HL-60 (cell line): ENCODE results near the gene CTPS2.
"Not testable (repeated sequence)": the region's sequence is repeated elsewhere in the genome, so short reads cannot be mapped to it uniquely, and the experiment has no call there.

Experiments used
- DNase-seq, 2 experiments: peaks; one replicate each; pipeline ENCODE4 v3.0.0-alpha.2; 2010 to 2020; ENCODE audit warnings: low read depth in 1 of 2, low spot score in 1 of 2
- H3K27ac ChIP-seq: fragments of 250-450 bp; sonication (Bioruptor Pico); replicated peaks from 2 replicates; pipeline ENCODE4 v1.5.1; 2020; ENCODE audit warnings: mild to moderate bottlenecking, moderate library complexity
- H3K27me3 ChIP-seq: fragments of 250-450 bp; sonication (Bioruptor Pico); 2 replicates; pipeline ENCODE4 v1.5.1; 2021; ENCODE audit warnings: mild to moderate bottlenecking, moderate library complexity; ENCODE audit not compliant: insufficient read depth, poor library complexity, severe bottlenecking
- H3K4me3 ChIP-seq: replicated peaks from 2 replicates; pipeline ENCODE4 v1.5.1; 2011; ENCODE audit warnings: mild to moderate bottlenecking, control low read depth, low read length; ENCODE audit not compliant: insufficient read depth
- GABPA ChIP-seq: IDR thresholded peaks from 2 replicates; pipeline ENCODE4 v1.6.1; 2012; ENCODE audit warnings: low read depth
- POLR2AphosphoS5 ChIP-seq: IDR thresholded peaks from 2 replicates; pipeline ENCODE4 v1.6.1; 2012; ENCODE audit warnings: low read depth
- SPI1 ChIP-seq: IDR thresholded peaks from 2 replicates; pipeline ENCODE4 v1.6.1; 2012; ENCODE audit warnings: low read depth, mild to moderate bottlenecking, borderline replicate concordance
- TF ChIP-seq, protein P1 (sequence below): IDR thresholded peaks from one replicate; pipeline ENCODE4 v1.5.1; 2011; ENCODE audit warnings: low read length, control low read depth, inconsistent platforms; ENCODE audit not compliant: insufficient read depth
- TF ChIP-seq, protein P2 (sequence below): IDR thresholded peaks from 2 replicates; pipeline ENCODE4 v1.6.1; 2012; ENCODE audit warnings: low read depth; ENCODE audit not compliant: insufficient replicate concordance

CTPS2 gene

DNA sequence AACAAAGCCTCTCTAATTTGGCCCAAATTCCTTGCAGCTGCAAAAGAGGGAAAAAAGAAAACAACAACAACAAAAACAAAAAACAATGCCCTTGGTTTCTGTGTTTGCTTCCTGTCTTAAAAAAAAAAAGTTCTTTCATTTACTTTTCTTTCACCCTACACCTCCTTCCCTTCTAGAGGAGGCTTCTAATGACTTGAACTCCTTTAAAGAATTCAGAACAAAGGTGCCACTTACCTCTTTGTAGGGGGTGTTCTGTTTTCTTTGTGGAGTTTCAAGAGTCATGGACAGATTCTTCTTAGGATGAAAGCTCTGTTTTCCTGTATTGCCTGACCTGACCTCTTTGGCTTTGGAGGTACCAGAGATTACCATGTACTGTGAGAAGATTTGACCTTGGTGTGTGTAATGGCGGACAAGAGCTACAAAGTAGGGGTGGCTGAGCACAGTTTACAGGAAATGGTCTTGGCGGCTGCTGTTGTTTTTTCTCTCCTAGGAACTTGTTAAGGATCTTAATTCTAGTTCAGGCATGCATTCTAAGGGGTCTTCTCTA lies 134.9 kb downstream of the CTPS2 start:
- TF ChIP-seq POLR2AphosphoS5 (no peak), GABPA (no peak), SPI1 (no peak)
- TF ChIP-seq, protein P1, sequence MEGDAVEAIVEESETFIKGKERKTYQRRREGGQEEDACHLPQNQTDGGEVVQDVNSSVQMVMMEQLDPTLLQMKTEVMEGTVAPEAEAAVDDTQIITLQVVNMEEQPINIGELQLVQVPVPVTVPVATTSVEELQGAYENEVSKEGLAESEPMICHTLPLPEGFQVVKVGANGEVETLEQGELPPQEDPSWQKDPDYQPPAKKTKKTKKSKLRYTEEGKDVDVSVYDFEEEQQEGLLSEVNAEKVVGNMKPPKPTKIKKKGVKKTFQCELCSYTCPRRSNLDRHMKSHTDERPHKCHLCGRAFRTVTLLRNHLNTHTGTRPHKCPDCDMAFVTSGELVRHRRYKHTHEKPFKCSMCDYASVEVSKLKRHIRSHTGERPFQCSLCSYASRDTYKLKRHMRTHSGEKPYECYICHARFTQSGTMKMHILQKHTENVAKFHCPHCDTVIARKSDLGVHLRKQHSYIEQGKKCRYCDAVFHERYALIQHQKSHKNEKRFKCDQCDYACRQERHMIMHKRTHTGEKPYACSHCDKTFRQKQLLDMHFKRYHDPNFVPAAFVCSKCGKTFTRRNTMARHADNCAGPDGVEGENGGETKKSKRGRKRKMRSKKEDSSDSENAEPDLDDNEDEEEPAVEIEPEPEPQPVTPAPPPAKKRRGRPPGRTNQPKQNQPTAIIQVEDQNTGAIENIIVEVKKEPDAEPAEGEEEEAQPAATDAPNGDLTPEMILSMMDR = no peak
- TF ChIP-seq, protein P2, sequence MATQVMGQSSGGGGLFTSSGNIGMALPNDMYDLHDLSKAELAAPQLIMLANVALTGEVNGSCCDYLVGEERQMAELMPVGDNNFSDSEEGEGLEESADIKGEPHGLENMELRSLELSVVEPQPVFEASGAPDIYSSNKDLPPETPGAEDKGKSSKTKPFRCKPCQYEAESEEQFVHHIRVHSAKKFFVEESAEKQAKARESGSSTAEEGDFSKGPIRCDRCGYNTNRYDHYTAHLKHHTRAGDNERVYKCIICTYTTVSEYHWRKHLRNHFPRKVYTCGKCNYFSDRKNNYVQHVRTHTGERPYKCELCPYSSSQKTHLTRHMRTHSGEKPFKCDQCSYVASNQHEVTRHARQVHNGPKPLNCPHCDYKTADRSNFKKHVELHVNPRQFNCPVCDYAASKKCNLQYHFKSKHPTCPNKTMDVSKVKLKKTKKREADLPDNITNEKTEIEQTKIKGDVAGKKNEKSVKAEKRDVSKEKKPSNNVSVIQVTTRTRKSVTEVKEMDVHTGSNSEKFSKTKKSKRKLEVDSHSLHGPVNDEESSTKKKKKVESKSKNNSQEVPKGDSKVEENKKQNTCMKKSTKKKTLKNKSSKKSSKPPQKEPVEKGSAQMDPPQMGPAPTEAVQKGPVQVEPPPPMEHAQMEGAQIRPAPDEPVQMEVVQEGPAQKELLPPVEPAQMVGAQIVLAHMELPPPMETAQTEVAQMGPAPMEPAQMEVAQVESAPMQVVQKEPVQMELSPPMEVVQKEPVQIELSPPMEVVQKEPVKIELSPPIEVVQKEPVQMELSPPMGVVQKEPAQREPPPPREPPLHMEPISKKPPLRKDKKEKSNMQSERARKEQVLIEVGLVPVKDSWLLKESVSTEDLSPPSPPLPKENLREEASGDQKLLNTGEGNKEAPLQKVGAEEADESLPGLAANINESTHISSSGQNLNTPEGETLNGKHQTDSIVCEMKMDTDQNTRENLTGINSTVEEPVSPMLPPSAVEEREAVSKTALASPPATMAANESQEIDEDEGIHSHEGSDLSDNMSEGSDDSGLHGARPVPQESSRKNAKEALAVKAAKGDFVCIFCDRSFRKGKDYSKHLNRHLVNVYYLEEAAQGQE = no peak
- DNase-seq = no peak
- Histone ChIP-seq H3K27ac (no peak overlapping the region), H3K4me3 (no peak overlapping the region), H3K27me3 (no peaks in the 10 kb centered on the region)

- H3K27ac ChIP-seq, DNase-seq, H3K27me3 ChIP-seq, H3K4me3 ChIP-seq: not testable (repeated sequence)
These were observed 137.1 kb downstream of the CTPS2 start for GRCh38 chrX:16575388-16575787.

- Histone ChIP-seq H3K27me3 (no peaks in the 10 kb centered on the region), H3K27ac (no peak overlapping the region), H3K4me3 (no peak overlapping the region)
- no peak for DNase-seq
- TF ChIP-seq GABPA = no peak
- TF ChIP-seq, protein P2 = no peak
- TF ChIP-seq POLR2AphosphoS5 = no peak
- TF ChIP-seq SPI1 = no peak
- TF ChIP-seq, protein P1 = no peak
These were observed 138.7 kb downstream of the CTPS2 start for GRCh38 chrX:16573781-16574180.

GRCh38 chrX:16567681-16568080 lies 144.8 kb downstream of the CTPS2 start:
- H3K27ac ChIP-seq = no peak overlapping the region

More at GRCh38 chrX:16567681-16568080, 144.8 kb downstream of the CTPS2 start:
- H3K4me3 ChIP-seq = no peak overlapping the region
- no peaks in the 10 kb centered on the region for H3K27me3 ChIP-seq
- DNase-seq = no peak
- TF ChIP-seq, protein P2 = no peak
- TF ChIP-seq, protein P1 = no peak
- TF ChIP-seq GABPA = no peak
- TF ChIP-seq SPI1 = no peak
- TF ChIP-seq POLR2AphosphoS5 = no peak
